Mesenchymal stem cell (in vitro differentiated cells and primary cell): ENCODE data around the gene NRP1. TPM values are rescaled to one million over a fixed set of nuclear protein-coding genes. Genes with fewer than 3 reads are reported as not detected.

Experiments
- DNase-seq: peaks from one replicate; pipeline ENCODE4 v3.0.0-alpha.2; 2013
- H2AFZ ChIP-seq: one replicate; pipeline ENCODE4 v1.6.1; 2013; ENCODE audit warnings: low read depth, mild to moderate bottlenecking, control low read depth, inconsistent platforms, low read length, moderate library complexity
- H2AK5ac ChIP-seq: 2 replicates; pipeline ENCODE4 v1.6.1; 2013; ENCODE audit warnings: low read length, moderate library complexity, mild to moderate bottlenecking, inconsistent platforms; ENCODE audit not compliant: severe bottlenecking
- H2BK120ac ChIP-seq: one replicate; pipeline ENCODE4 v1.6.1; 2013; ENCODE audit warnings: low read depth, mild to moderate bottlenecking, inconsistent platforms, low read length, moderate library complexity
- H2BK12ac ChIP-seq, 2 experiments: one replicate each; pipeline ENCODE4 v1.6.1; 2013; ENCODE audit warnings: inconsistent platforms in 2 of 2, low read length in 2 of 2, mild to moderate bottlenecking in 2 of 2, moderate library complexity in 2 of 2, control low read depth in 1 of 2
- H2BK15ac ChIP-seq: one replicate; pipeline ENCODE4 v1.6.1; 2013; ENCODE audit warnings: mild to moderate bottlenecking, low read depth, inconsistent platforms; ENCODE audit not compliant: poor library complexity, severe bottlenecking
- H2BK5ac ChIP-seq: 2 replicates; pipeline ENCODE4 v1.6.1; 2013; ENCODE audit warnings: low read depth, mild to moderate bottlenecking, low read length, control low read depth, inconsistent platforms; ENCODE audit not compliant: poor library complexity, severe bottlenecking
- H3K14ac ChIP-seq, 2 experiments: one replicate each; pipeline ENCODE4 v1.6.1; 2013; ENCODE audit warnings: inconsistent platforms in 2 of 2, low read length in 2 of 2, control low read depth in 1 of 2, mild to moderate bottlenecking in 1 of 2, moderate library complexity in 1 of 2
- H3K18ac ChIP-seq, 2 experiments: one replicate each; pipeline ENCODE4 v1.6.1; 2013; ENCODE audit warnings: inconsistent platforms in 2 of 2, low read length in 2 of 2, control low read depth in 1 of 2, low read depth in 1 of 2, mild to moderate bottlenecking in 1 of 2
- H3K23ac ChIP-seq, 2 experiments: one replicate each; pipeline ENCODE4 v1.6.1; 2013; ENCODE audit warnings: inconsistent platforms in 2 of 2, low read length in 2 of 2, mild to moderate bottlenecking in 2 of 2, moderate library complexity in 2 of 2, control low read depth in 1 of 2
- H3K27ac ChIP-seq: 2 replicates; pipeline ENCODE4 v1.5.1; 2013; ENCODE audit warnings: mild to moderate bottlenecking, moderate library complexity, low read length, control low read depth, inconsistent platforms; ENCODE audit not compliant: poor library complexity, severe bottlenecking
- H3K27me3 ChIP-seq, 2 experiments: 2 replicates each; pipeline versions ENCODE4 v1.6.1 to v1.7.0; 2013; ENCODE audit warnings: low read length in 2 of 2, mild to moderate bottlenecking in 2 of 2, moderate library complexity in 2 of 2, control low read depth in 1 of 2, inconsistent platforms in 1 of 2; ENCODE audit not compliant: control insufficient read depth in 1 of 2, insufficient read depth in 1 of 2
- H3K36me3 ChIP-seq, 2 experiments: 2 replicates each; pipeline versions ENCODE4 v1.6.1 to v1.7.0; 2013; ENCODE audit warnings: low read length in 2 of 2, control low read depth in 1 of 2, inconsistent platforms in 1 of 2, low read depth in 1 of 2, mild to moderate bottlenecking in 1 of 2; ENCODE audit not compliant: insufficient read depth in 2 of 2, control insufficient read depth in 1 of 2
- H3K4ac ChIP-seq, 2 experiments: one replicate each; pipeline ENCODE4 v1.6.1; 2013; ENCODE audit warnings: inconsistent platforms in 2 of 2, low read length in 2 of 2, mild to moderate bottlenecking in 2 of 2, moderate library complexity in 2 of 2, control low read depth in 1 of 2, low read depth in 1 of 2
- H3K4me1 ChIP-seq: 2 replicates; pipeline ENCODE4 v1.6.1; 2013; ENCODE audit warnings: low read depth, low read length, control low read depth; ENCODE audit not compliant: control insufficient read depth, insufficient read depth
- H3K4me2 ChIP-seq: 2 replicates; pipeline ENCODE4 v1.6.1; 2013; ENCODE audit warnings: low read length, mild to moderate bottlenecking, inconsistent platforms; ENCODE audit not compliant: poor library complexity, severe bottlenecking
- H3K4me3 ChIP-seq, 2 experiments: 2 replicates each; pipeline versions ENCODE4 v1.5.1 to v1.7.0; 2013; ENCODE audit warnings: low read length in 2 of 2, mild to moderate bottlenecking in 2 of 2, control low read depth in 1 of 2, low read depth in 1 of 2; ENCODE audit not compliant: insufficient read depth in 1 of 2
- H3K79me1 ChIP-seq: replicated peaks from 2 replicates; pipeline ENCODE4 v1.6.1; 2013; ENCODE audit warnings: mild to moderate bottlenecking, control low read depth, low read length, inconsistent platforms; ENCODE audit not compliant: poor library complexity, severe bottlenecking
- H3K9ac ChIP-seq: 2 replicates; pipeline ENCODE4 v1.7.0; 2013; ENCODE audit warnings: mild to moderate bottlenecking, low read length, moderate library complexity
- H3K9me3 ChIP-seq: 2 replicates; pipeline ENCODE4 v1.7.0; 2013; ENCODE audit warnings: mild to moderate bottlenecking, low read length; ENCODE audit not compliant: control insufficient read depth
- H4K8ac ChIP-seq: one replicate; pipeline ENCODE4 v1.6.1; 2013; ENCODE audit warnings: inconsistent platforms, mild to moderate bottlenecking, low read length, moderate library complexity
- H4K91ac ChIP-seq: one replicate; pipeline ENCODE4 v1.6.1; 2013; ENCODE audit warnings: mild to moderate bottlenecking, low read length, inconsistent platforms
- WGBS: methylation state at CpG from one replicate; pipeline ENCODE4 v1.1.7; 2013; ENCODE audit warnings: mixed read lengths; 5-methylcytosine and 5-hydroxymethylcytosine counted together
- small RNA-seq: library from polyadenylated mRNA; stranded (forward); fragments of <200 nt; extraction: miRNeasy Mini kit (QIAGEN cat#:217004); gene quantifications from one replicate; pipeline ENCODE3, GENCODE V24; 2013; ENCODE audit warnings: low read depth

The NRP1 gene

DNA sequence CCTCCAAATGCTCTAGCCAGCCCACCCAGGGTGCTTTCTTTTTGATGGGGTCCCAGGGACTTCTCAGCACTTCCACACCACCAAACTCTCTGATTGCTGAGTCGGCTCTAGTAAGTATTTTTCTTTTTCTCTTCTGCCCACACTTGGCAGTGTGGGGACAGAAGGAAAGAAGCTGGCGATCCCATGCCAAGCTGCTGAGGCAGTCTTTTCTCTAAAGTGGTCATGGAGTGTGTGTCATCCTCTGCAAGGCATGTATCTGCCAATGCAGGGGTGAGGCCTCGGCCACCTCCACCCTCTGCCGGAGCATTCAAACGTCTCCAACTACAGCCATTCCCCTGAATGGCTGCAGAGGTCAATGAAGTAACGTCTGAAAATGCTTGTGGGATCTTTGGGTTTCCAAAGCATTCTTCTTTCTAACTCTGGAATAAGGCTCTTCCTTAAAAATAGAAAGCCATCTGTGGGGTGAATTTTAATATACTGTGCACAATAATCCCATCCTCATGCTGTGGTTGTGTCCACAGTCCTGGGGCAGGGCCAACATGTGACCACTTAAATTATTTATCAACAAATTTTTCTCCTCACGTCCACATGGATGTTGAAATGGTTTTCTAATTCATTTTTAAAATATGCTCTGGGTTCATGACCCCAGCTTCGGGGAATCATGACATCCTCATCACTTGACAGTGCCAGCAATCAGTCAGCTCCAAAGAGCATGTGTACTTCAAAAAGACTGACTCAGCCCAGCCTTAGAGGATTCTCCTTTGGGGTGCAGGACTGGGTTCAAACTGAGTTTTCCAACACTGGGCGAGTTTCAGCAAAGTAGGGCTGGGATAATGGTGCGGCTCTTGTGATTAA, 205.1 kb downstream of the NRP1 start:
- 57% methylated on average over 4 of the region's 10 CpGs for WGBS
- Histone ChIP-seq H3K27ac (peak overlapping the region; percentile 92), H3K14ac (no peak overlapping the region), H3K18ac (no peak overlapping the region), H2BK120ac (no peak overlapping the region), H3K4me2 (no peak overlapping the region), H3K36me3 (no peaks in the 10 kb centered on the region), H3K9me3 (no peaks in the 10 kb centered on the region), H2BK15ac (peak overlapping the region; percentile 36), H2AFZ (no peak overlapping the region), H3K4ac (no peak overlapping the region), H3K23ac (no peak overlapping the region), H4K91ac (no peak overlapping the region), H2AK5ac (peak overlapping the region; percentile 99), H4K8ac (no peak overlapping the region), H3K9ac (peak overlapping the region; percentile 84), H2BK5ac (peak overlapping the region; percentile 96), H3K27me3 (no peaks in the 10 kb centered on the region), H3K4me1 (peaks cover 10% of the 10 kb centered on the region), H3K4me3 (peak overlapping the region in 1 of 2 experiments; percentile 64), H3K79me1 (peaks cover 3% of the 10 kb centered on the region), H2BK12ac (no peak overlapping the region)
- DNase-seq, result peak; percentile 72

DNA sequence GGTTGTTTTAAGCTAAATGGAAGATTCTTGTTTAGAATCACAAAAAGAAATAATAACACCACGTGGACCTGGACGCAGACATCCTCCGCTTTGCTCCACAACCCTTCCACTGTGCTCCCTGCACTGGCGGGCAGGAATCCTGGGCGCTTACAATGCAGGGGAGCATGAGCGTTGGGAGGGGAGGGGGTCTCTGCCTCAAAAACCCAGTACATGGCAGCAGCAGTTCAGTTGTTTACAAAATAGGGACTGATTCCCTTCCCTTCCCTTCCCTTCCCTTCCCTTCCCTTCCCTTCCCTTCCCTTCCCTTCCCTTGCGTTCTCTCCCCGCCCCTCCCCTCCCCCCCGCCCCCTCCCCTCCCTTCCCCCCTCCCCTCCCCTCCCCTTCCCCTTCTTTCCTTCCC, 206.8 kb downstream of the NRP1 start:
- Histone ChIP-seq H3K9me3 (no peaks in the 10 kb centered on the region), H3K23ac (no peak overlapping the region), H3K9ac (no peak overlapping the region), H2BK120ac (no peak overlapping the region), H3K4me1 (peaks cover 7% of the 10 kb centered on the region), H3K27ac (no peak overlapping the region), H4K8ac (no peak overlapping the region), H3K4ac (no peak overlapping the region), H3K14ac (no peak overlapping the region), H2BK12ac (no peak overlapping the region), H3K4me3 (no peak overlapping the region), H2AFZ (no peak overlapping the region), H3K27me3 (no peaks in the 10 kb centered on the region), H3K36me3 (no peaks in the 10 kb centered on the region), H3K18ac (no peak overlapping the region), H3K79me1 (peaks cover 3% of the 10 kb centered on the region), H3K4me2 (no peak overlapping the region), H4K91ac (no peak overlapping the region), H2BK5ac (no peak overlapping the region), H2AK5ac (peak overlapping the region; percentile 14), H2BK15ac (no peak overlapping the region)
- WGBS, result 96% methylated on average over 4 of the region's 9 CpGs
- no peak for DNase-seq

Small RNAs within 50 kb of the gene (small RNA-seq; reads per million reads assigned to genes)
- gene AL353600.1 (not detected), gene RN7SL398P (not detected)
